Measurements from ENCODE around the gene EPS8L3.

The EPS8L3 gene

GRCh38 chr1:109783436-109783835 lies 19.7 kb upstream of the EPS8L3 start:
- H3K79me2 ChIP-seq, result no peaks in the 10 kb centered on the region
- no peaks in the 10 kb centered on the region for H3K9me3 ChIP-seq (ENCODE audit: control insufficient read depth, low read length)
- no peaks in the 10 kb centered on the region for H3K36me3 ChIP-seq (ENCODE audit: control insufficient read depth, insufficient read depth, low read length)
- H3K27ac ChIP-seq, result no peak overlapping the region
- H3K27me3 ChIP-seq (ENCODE audit: control insufficient read depth, insufficient read depth, low read length), result no peaks in the 10 kb centered on the region
- TF ChIP-seq CTCF (IDR thresholded peaks at IDR 0.05), result no peak
- no peak overlapping the region for H3K4me2 ChIP-seq (ENCODE audit: low read length)
- H3K4me3 ChIP-seq (ENCODE audit: low read depth, low read length), result no peak overlapping the region
- H3K4me1 ChIP-seq, result no peaks in the 10 kb centered on the region
- no peak overlapping the region for H2AFZ ChIP-seq
- no peak overlapping the region for H3K9ac ChIP-seq

- Histone ChIP-seq H2AFZ (no peak overlapping the region), H3K9ac (no peak overlapping the region), H3K79me2 (no peaks in the 10 kb centered on the region), H3K36me3 (ENCODE audit: control insufficient read depth, insufficient read depth, low read length) (no peaks in the 10 kb centered on the region), H3K9me3 (ENCODE audit: control insufficient read depth, low read length) (no peaks in the 10 kb centered on the region), H3K4me3 (ENCODE audit: low read depth, low read length) (no peak overlapping the region), H3K4me2 (ENCODE audit: low read length) (no peak overlapping the region), H3K27me3 (ENCODE audit: control insufficient read depth, insufficient read depth, low read length) (no peaks in the 10 kb centered on the region), H3K27ac (no peak overlapping the region), H3K4me1 (no peaks in the 10 kb centered on the region)
- TF ChIP-seq CTCF (IDR thresholded peaks at IDR 0.05), result no peak
These were observed 19.2 kb upstream of the EPS8L3 start for GRCh38 chr1:109782927-109783326.

GRCh38 chr1:109782514-109782913 lies 18.8 kb upstream of the EPS8L3 start:
- no peak overlapping the region for H3K9ac ChIP-seq
- H3K4me1 ChIP-seq, result no peaks in the 10 kb centered on the region
- no peak for TF ChIP-seq CTCF (IDR thresholded peaks at IDR 0.05)
- no peak overlapping the region for H3K4me3 ChIP-seq (ENCODE audit: low read depth, low read length)
- H3K36me3 ChIP-seq (ENCODE audit: control insufficient read depth, insufficient read depth, low read length), result no peaks in the 10 kb centered on the region
- no peaks in the 10 kb centered on the region for H3K27me3 ChIP-seq (ENCODE audit: control insufficient read depth, insufficient read depth, low read length)
- H3K79me2 ChIP-seq, result no peaks in the 10 kb centered on the region
- no peak overlapping the region for H2AFZ ChIP-seq
- H3K9me3 ChIP-seq (ENCODE audit: control insufficient read depth, low read length), result no peaks in the 10 kb centered on the region
- H3K27ac ChIP-seq, result no peak overlapping the region
- H3K4me2 ChIP-seq (ENCODE audit: low read length), result no peak overlapping the region

- H3K27ac ChIP-seq, result no peak overlapping the region
- H3K4me3 ChIP-seq (ENCODE audit: low read depth, low read length), result no peak overlapping the region
- H3K79me2 ChIP-seq, result no peaks in the 10 kb centered on the region
- H3K36me3 ChIP-seq (ENCODE audit: control insufficient read depth, insufficient read depth, low read length), result no peaks in the 10 kb centered on the region
- H3K27me3 ChIP-seq (ENCODE audit: control insufficient read depth, insufficient read depth, low read length), result no peaks in the 10 kb centered on the region
- H3K4me1 ChIP-seq, result no peaks in the 10 kb centered on the region
- no peak overlapping the region for H2AFZ ChIP-seq
- no peaks in the 10 kb centered on the region for H3K9me3 ChIP-seq (ENCODE audit: control insufficient read depth, low read length)
- H3K4me2 ChIP-seq (ENCODE audit: low read length), result no peak overlapping the region
- TF ChIP-seq CTCF (IDR thresholded peaks at IDR 0.05), result no peak
- no peak overlapping the region for H3K9ac ChIP-seq
These were observed 18.1 kb upstream of the EPS8L3 start for GRCh38 chr1:109781806-109782205.

GRCh38 chr1:109780982-109781381 lies 17.3 kb upstream of the EPS8L3 start:
- H3K4me3 ChIP-seq (ENCODE audit: low read depth, low read length), result no peak overlapping the region
- no peak overlapping the region for H3K27ac ChIP-seq
- H3K9me3 ChIP-seq (ENCODE audit: control insufficient read depth, low read length), result no peaks in the 10 kb centered on the region
- TF ChIP-seq CTCF (IDR thresholded peaks at IDR 0.05), result no peak
- no peak overlapping the region for H3K4me2 ChIP-seq (ENCODE audit: low read length)
- H3K27me3 ChIP-seq (ENCODE audit: control insufficient read depth, insufficient read depth, low read length), result no peaks in the 10 kb centered on the region
- H3K4me1 ChIP-seq, result no peaks in the 10 kb centered on the region
- no peaks in the 10 kb centered on the region for H3K79me2 ChIP-seq
- H2AFZ ChIP-seq, result no peak overlapping the region
- H3K9ac ChIP-seq, result no peak overlapping the region
- no peaks in the 10 kb centered on the region for H3K36me3 ChIP-seq (ENCODE audit: control insufficient read depth, insufficient read depth, low read length)
